ENCODE data around the gene TMEM259.

- TF ChIP-seq CTCF (IDR thresholded peaks at IDR 0.05; ENCODE audit: insufficient read depth, low read length, poor library complexity, severe bottlenecking) (no peak), EZH2phosphoT487 (conservative IDR thresholded peaks at IDR 0.05; ENCODE audit: low read length) (no peak)
These were observed 18.3 kb downstream of the TMEM259 start for GRCh38 chr19:1002600-1002999.
